T-cell (primary cell): Measurements from ENCODE around the gene TIMM44. TPM values are rescaled to one million over a fixed set of nuclear protein-coding genes. Genes with fewer than 3 reads are reported as not detected.

Experiments
- ATAC-seq, 4 experiments: fragments of 200-7000 bp in 3 of 4; fragments of 150-1000 bp in 1 of 4; cut with Tn5 transposase; replicated peaks in 1 of 4; 1 replicate in 3 of 4; 2 replicates in 1 of 4; pipeline ENCODE4 v1.10.0; 2021; ENCODE audit warnings: moderate library complexity in 3 of 4, mild to moderate bottlenecking in 2 of 4, moderate number of reproducible peaks in 1 of 4
- CTCF ChIA-PET, 2 donors: fragments of 300-600 bp; sonication (Branson Sonifier 250); formaldehyde crosslinking; loops; one replicate each; lab custom pipeline; 2022; ENCODE audit warnings: antibody characterized with exemption in 2 of 2; lab: Charles Lee
- POLR2A ChIA-PET, 2 donors: fragments of 300-600 bp; sonication (Branson Sonifier 250); formaldehyde crosslinking; loops; one replicate each; lab custom pipeline; 2022; ENCODE audit warnings: antibody characterized with exemption in 2 of 2; lab: Charles Lee
- DNase-seq, 35 experiments: peaks; one replicate each; pipeline versions ENCODE4 v3.0.0 to v3.0.0-alpha.2; 2013 to 2023
- H3K27ac ChIP-seq: one replicate; pipeline ENCODE4 v1.5.1; 2013; ENCODE audit warnings: low read length
- H3K27me3 ChIP-seq, 2 experiments: replicated peaks in 1 of 2; 1 replicate in 1 of 2; 2 replicates in 1 of 2; pipeline versions ENCODE4 v1.6.1 to v1.7.0; 2013; ENCODE audit warnings: low read length in 1 of 2, mixed read lengths in 1 of 2; ENCODE audit not compliant: control insufficient read depth in 2 of 2, insufficient read depth in 2 of 2; ENCODE audit errors: extremely low read depth in 1 of 2
- H3K36me3 ChIP-seq, 2 donors: 1 replicate in 1 of 2; 2 replicates in 1 of 2; pipeline versions ENCODE4 v1.6.1 to v1.7.0; 2013; ENCODE audit warnings: low read length in 1 of 2; ENCODE audit not compliant: control insufficient read depth in 2 of 2, insufficient read depth in 1 of 2; ENCODE audit errors: extremely low read depth in 1 of 2
- H3K4me1 ChIP-seq, 2 experiments: 1 replicate in 1 of 2; 2 replicates in 1 of 2; pipeline versions ENCODE4 v1.6.1 to v1.7.0; 2013; ENCODE audit warnings: low read length in 2 of 2, mixed read lengths in 1 of 2; ENCODE audit not compliant: insufficient read depth in 2 of 2, control insufficient read depth in 1 of 2; ENCODE audit errors: extremely low read depth in 1 of 2
- H3K4me3 ChIP-seq, 2 donors: 1 replicate in 1 of 2; 2 replicates in 1 of 2; pipeline versions ENCODE4 v1.5.1 to v1.7.0; 2013; ENCODE audit warnings: mild to moderate bottlenecking in 2 of 2, low read length in 1 of 2, moderate library complexity in 1 of 2; ENCODE audit not compliant: control insufficient read depth in 1 of 2; ENCODE audit errors: extremely low read depth in 1 of 2
- H3K9me3 ChIP-seq: 2 replicates; pipeline ENCODE4 v1.7.0; 2013
- H3K27ac Mint-ChIP-seq, 2 donors: one replicate each; pipeline ENCODE4 v1.8.0; 2020 to 2021; ENCODE audit warnings: mild to moderate bottlenecking in 2 of 2, mixed read lengths in 2 of 2
- H3K27me3 Mint-ChIP-seq, 2 donors: one replicate each; pipeline ENCODE4 v1.8.0; 2021 to 2022; ENCODE audit warnings: mixed read lengths in 2 of 2
- H3K36me3 Mint-ChIP-seq: one replicate; pipeline ENCODE4 v1.8.0; 2021; ENCODE audit warnings: mixed read lengths
- H3K4me1 Mint-ChIP-seq, 3 donors: one replicate each; pipeline ENCODE4 v1.8.0; 2020 to 2022; ENCODE audit warnings: mixed read lengths in 3 of 3, mild to moderate bottlenecking in 1 of 3
- H3K4me3 Mint-ChIP-seq, 3 donors: one replicate each; pipeline ENCODE4 v1.8.0; 2020 to 2022; ENCODE audit warnings: mild to moderate bottlenecking in 3 of 3, mixed read lengths in 3 of 3, moderate library complexity in 3 of 3
- H3K9me3 Mint-ChIP-seq, 3 donors: one replicate each; pipeline ENCODE4 v1.8.0; 2020 to 2022; ENCODE audit warnings: mixed read lengths in 3 of 3
- WGBS: methylation state at CpG from one replicate; pipeline ENCODE4 v1.1.5; 2013; ENCODE audit warnings: missing lambda C conversion rate; ENCODE audit not compliant: insufficient coverage; 5-methylcytosine and 5-hydroxymethylcytosine counted together
- total RNA-seq, 35 experiments: library from RNA in 6 of 35; stranded (reverse) in 6 of 35; fragments of 120-200 nt in 1 of 35; gene quantifications; one replicate each; pipeline versions ENCODE4 v1.2.1 to v1.2.4 and lab custom pipeline; 2013 to 2026

TIMM44 gene
- total RNA-seq, 5 donors from 2014 or later (not counting 1 experiment from before 2014, with no cell fraction given): 72.7 to 99.4 (median 90.3) TPM

DNA sequence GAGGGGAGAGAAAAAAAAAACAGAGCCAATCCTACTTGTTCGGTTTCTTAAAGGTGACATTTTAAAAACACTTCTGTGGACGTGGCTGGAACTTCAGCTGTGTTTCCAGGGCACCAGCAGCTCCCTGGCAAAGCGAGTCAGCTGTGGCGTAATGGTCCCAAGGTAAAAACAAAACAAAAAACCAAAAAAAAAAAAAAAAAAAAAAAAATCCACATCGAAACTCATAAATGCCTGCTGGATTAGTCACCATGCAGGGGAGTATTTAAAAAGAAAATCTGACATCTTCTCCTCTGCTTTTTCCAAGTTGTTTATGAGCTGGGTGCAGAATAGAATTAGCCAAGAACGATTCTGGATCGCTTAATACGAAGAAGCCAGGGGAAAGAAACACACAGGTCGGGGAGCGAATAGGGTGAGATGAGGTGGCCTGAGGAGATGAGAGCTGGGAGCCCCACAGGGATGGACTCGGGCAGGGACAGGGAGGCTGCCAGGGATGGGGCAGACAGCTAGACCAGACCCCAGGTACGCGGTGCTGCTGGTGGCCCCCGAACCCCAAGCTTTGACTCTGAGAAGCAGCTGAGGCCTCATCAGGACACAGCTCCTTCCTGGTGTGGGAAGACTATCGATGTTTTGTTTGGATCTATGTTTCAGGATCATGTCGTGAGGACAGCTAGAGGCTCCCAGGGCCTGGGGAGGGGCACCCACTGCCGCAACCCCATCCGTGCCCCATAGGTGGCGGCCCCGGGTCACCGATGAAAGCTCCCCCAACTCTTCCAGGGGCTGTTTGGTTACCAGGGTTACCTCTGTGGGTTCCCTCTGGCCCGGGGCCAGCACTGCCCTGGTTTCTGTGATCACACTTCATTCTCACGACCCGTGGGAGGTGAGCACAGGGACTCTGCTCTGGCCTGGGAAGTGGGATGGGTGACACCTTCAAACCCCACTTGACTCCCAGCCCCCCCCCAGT lies 14.4 kb downstream of the TIMM44 start:
- peaks cover 2 to 21% of the 10 kb centered on the region in 2 experiments for H3K4me1 ChIP-seq
- 93% methylated on average over 7 of the region's 24 CpGs for WGBS
- H3K9me3 Mint-ChIP-seq: no peaks in the 10 kb centered on the region
- peaks cover 10 to 34% of the 10 kb centered on the region in 2 donors for H3K36me3 ChIP-seq
- peak in 34 of 35 experiments; percentile 43 to 89 (median 78) for DNase-seq
- ATAC-seq: peak; percentile 23 to 60 (median 37)
- peak overlapping the region in 1 of 2 donors; percentile 15 for H3K27ac Mint-ChIP-seq
- ChIA-PET POLR2A (interaction anchor here in 1 of 2 donors (0.6 kb wide), 1 partner anchor 99 kb away, joined by 14 read pairs; no protein-coding TSS in a partner anchor), CTCF (interaction anchor here (0.7 to 2.7 kb wide), 4 partner anchors 8 to 15 kb away, joined by 3 to 15 read pairs (median 7); partner anchors contain the start of genes SNAPC2 (in 1 of the 2) and TIMM44 (in 1 of the 2))
- H3K9me3 ChIP-seq: no peaks in the 10 kb centered on the region
- no peak overlapping the region for H3K4me3 ChIP-seq
- peaks cover 2% of the 10 kb centered on the region for H3K36me3 Mint-ChIP-seq
- no peaks in the 10 kb centered on the region for H3K27me3 Mint-ChIP-seq
- H3K27me3 ChIP-seq: no peaks in the 10 kb centered on the region
- H3K4me3 Mint-ChIP-seq: peak overlapping the region in 1 of 3 donors; percentile 38
- H3K27ac ChIP-seq: no peak overlapping the region
- peaks cover 0 to 19% (median 12%) of the 10 kb centered on the region in 3 donors for H3K4me1 Mint-ChIP-seq

DNA sequence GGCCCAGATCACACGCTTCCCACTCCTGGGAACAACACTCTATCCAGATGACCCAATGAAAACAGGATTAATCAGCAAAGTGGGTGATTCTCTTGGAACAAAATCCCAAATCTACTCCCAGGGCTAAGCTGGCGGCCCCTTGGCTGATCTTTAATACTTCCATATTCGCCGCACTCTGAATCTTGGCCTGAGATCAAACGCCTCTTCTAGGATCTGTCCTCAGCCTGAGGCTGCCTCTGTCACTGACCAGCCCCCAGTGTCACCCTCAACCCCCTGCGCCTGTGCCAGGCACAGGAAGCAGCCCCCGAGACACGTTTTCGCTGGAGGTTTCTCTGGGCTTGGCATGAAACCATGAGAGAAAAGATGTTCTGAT lies 15.1 kb downstream of the TIMM44 start:
- Mint-ChIP-seq H3K27me3 (no peaks in the 10 kb centered on the region), H3K36me3 (no peaks in the 10 kb centered on the region), H3K4me3 (peak overlapping the region in 1 of 3 donors; percentile 38), H3K4me1 (peaks cover 0 to 19% (median 12%) of the 10 kb centered on the region in 3 donors), H3K9me3 (no peaks in the 10 kb centered on the region), H3K27ac (peak overlapping the region in 1 of 2 donors; percentile 0)
- DNase-seq (no peak), ATAC-seq (no peak)
- ChIA-PET CTCF (interaction anchor here (0.7 to 2.7 kb wide), 3 partner anchors 10 to 1413 kb away, joined by 3 to 15 read pairs (median 3); partner anchors contain the start of gene TIMM44 (in 1 of the 2)), POLR2A (interaction anchor here in 1 of 2 donors (0.6 kb wide), 1 partner anchor 100 kb away, joined by 14 read pairs; no protein-coding TSS in a partner anchor)
- Histone ChIP-seq H3K4me1 (peaks cover 2 to 21% of the 10 kb centered on the region in 2 experiments), H3K36me3 (peaks cover 5 to 27% of the 10 kb centered on the region in 2 donors), H3K27me3 (no peaks in the 10 kb centered on the region), H3K9me3 (no peaks in the 10 kb centered on the region), H3K27ac (no peak overlapping the region), H3K4me3 (no peak overlapping the region)
- 87% methylated on average over 8 of the region's 9 CpGs for WGBS

DNA sequence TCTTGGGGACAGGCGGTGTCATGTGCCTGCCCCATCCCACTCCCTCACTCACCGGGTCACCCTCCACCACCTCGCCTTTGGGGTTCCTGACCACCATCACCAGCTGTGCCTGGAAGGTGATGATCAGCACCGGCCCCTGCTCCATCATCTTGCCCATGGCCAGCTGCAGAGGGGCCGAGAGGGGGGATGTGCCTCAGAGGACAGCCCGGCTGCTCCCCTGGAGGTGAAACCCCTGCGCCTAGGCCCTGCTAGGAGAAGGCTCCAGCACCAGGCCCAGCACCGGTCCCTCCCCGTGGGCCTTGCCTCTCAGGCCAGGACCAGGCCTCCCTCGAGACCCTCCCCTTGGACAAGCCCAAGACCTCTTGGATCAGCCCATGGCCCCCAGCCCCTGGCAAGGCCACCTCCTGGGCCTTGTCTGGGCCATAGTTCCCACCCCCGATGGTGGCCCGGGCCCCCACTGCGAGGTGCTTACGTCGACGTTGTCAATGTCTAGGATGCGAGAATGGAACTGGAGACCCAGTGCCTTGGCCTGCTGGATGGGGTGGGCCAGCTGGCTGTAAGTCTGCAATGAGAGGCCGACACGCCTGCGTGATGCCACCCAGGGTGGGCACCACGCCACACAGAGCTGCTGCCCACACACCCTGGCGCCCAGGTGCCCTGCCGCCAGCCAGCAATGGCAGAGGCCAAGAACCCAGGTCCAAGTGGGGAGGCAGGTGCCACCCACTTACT lies 15.7 kb downstream of the TIMM44 start:
- DNase-seq (no peak), ATAC-seq (no peak)
- Mint-ChIP-seq H3K4me3 (peak overlapping the region in 1 of 3 donors; percentile 38), H3K36me3 (no peaks in the 10 kb centered on the region), H3K9me3 (no peaks in the 10 kb centered on the region), H3K27me3 (no peaks in the 10 kb centered on the region), H3K4me1 (peaks cover 0 to 23% (median 12%) of the 10 kb centered on the region in 3 donors), H3K27ac (peak overlapping the region in 1 of 2 donors; percentile 0)
- WGBS: 91% methylated on average over 21 of the region's 23 CpGs
- CTCF ChIA-PET: interaction anchor here in 1 of 2 donors (0.7 kb wide), 1 partner anchor 1413 kb away, joined by 3 read pairs; no protein-coding TSS in a partner anchor
- Histone ChIP-seq H3K4me3 (no peak overlapping the region), H3K9me3 (no peaks in the 10 kb centered on the region), H3K27me3 (no peaks in the 10 kb centered on the region), H3K4me1 (peaks cover 2 to 21% of the 10 kb centered on the region in 2 experiments), H3K27ac (no peak overlapping the region), H3K36me3 (peaks cover 4 to 25% of the 10 kb centered on the region in 2 donors)
- POLR2A ChIA-PET: no interaction called here

DNA sequence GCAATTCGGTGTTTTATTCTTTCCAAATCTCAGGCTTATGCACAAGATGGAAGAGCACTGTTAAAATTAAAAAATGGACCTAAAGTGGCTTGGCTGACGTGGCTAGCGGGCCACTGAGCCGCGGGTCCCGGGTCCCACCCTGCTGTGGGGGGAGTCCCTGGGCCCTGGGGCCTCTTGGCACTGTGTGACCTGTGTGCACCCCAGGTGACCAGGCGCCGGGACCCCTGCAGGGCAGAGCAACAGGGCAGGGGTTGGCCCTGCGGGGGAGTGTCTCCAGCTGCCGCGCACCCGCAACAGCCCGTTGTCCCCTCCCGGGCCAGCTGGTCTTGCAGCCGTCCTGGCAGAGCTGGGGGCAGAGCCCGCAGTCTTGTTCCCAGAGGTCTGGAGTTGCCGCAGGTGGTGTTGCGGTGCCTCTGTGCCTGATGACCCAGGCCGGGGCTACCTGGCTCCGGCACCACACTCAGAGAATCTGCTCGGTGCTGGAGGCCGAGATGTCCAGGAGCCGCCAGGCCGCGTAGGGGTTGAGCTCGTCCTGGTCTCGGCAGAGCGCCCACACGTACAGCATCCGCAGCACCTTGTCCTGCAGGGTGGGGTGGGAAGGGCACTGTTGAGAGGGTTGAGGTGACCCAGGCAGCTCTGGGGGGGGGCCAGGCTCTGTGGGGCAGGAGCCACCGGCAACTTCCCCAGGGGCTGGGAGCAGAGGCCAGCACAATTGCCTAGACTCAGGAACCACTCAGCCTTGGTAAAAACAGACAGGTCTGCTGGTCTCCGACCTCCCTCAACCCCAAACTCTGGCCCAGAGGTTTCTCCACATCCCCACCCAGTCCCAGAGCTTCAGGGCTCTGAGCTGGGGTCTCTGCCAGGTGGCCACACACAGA lies 16.5 kb downstream of the TIMM44 start:
- H3K4me3 Mint-ChIP-seq: peak overlapping the region; percentile 57 to 66 (median 64)
- CTCF ChIA-PET: interaction anchor here in 1 of 2 donors (0.6 kb wide), 1 partner anchor 54 kb away, joined by 3 read pairs; no protein-coding TSS in a partner anchor
- Histone ChIP-seq H3K4me3 (no peak overlapping the region), H3K4me1 (peaks cover 2 to 28% of the 10 kb centered on the region in 2 experiments), H3K27me3 (no peaks in the 10 kb centered on the region), H3K27ac (no peak overlapping the region), H3K9me3 (no peaks in the 10 kb centered on the region), H3K36me3 (peaks cover 6 to 24% of the 10 kb centered on the region in 2 donors)
- H3K27me3 Mint-ChIP-seq: no peaks in the 10 kb centered on the region
- ATAC-seq (no peak), DNase-seq (no peak)
- H3K36me3 Mint-ChIP-seq: no peaks in the 10 kb centered on the region
- no peaks in the 10 kb centered on the region for H3K9me3 Mint-ChIP-seq
- H3K27ac Mint-ChIP-seq: no peak overlapping the region
- POLR2A ChIA-PET: no interaction called here
- 93% methylated on average over 25 of the region's 32 CpGs for WGBS
- peaks cover 4 to 27% (median 14%) of the 10 kb centered on the region in 3 donors for H3K4me1 Mint-ChIP-seq

DNA sequence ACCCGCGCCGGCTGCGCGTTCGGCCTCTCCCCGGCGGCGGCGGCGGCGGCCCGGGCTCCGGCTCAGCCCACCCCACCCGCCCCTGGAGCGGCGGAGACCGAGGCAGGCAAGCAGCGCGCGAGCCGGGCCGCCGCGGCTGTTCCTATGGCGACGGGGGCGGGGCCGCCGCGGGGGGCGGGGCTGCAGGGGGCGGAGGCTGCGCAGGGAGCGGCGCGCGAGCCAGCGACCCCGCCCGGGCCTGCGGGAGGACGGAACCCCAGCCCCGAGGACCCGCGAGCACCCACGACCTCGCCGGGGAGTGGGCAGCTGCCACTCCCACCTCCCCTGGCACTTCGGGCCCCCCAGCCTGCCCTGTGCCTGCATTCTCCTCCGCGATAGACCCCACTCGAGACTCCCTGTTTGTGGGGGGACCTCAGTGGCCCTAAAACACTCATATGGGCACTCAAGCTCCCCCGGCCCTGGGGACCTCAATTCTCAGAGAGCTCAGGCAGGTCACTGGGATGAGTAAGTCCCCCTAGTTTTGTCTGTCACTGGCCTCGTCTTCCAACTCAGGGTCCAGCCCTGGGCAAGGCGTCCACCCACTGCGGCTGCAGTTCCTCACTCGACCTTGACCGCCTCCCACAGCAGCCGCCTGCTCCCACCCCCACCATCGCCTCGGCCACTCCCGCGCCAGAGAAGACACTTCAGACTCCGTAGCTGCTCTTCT lies 17.3 kb downstream of the TIMM44 start, which contains the start of gene CTXN1:
CTXN1 (minus strand) TSS at position 115 of the 706 bp plus-strand sequence. CDS start 597 bp downstream, outside the sequence.
- no peaks in the 10 kb centered on the region for H3K9me3 ChIP-seq
- no peaks in the 10 kb centered on the region for H3K27me3 Mint-ChIP-seq
- H3K4me1 ChIP-seq: peaks cover 5 to 36% of the 10 kb centered on the region in 2 experiments
- H3K4me1 Mint-ChIP-seq: peaks cover 7 to 35% (median 20%) of the 10 kb centered on the region in 3 donors
- H3K27me3 ChIP-seq: no peaks in the 10 kb centered on the region
- no peaks in the 10 kb centered on the region for H3K9me3 Mint-ChIP-seq
- ChIA-PET CTCF (interaction anchor here in 1 of 2 donors (0.6 kb wide), 1 partner anchor 55 kb away, joined by 3 read pairs; no protein-coding TSS in a partner anchor), POLR2A (no interaction called here)
- no peak within 1 kb of the TSS for H3K27ac ChIP-seq
- DNase-seq (peak; percentile 48 to 83 (median 70)), ATAC-seq (peak; percentile 65 to 70 (median 68))
- H3K4me3 ChIP-seq: peak within 1 kb of the TSS; percentile 12 to 51
- WGBS: 13% methylated on average over 58 of the region's 65 CpGs
- H3K36me3 Mint-ChIP-seq: no peaks in the 10 kb centered on the region
- peak within 1 kb of the TSS; percentile 74 to 85 (median 78) for H3K4me3 Mint-ChIP-seq
- peaks cover 10 to 20% of the 10 kb centered on the region in 2 donors for H3K36me3 ChIP-seq
- H3K27ac Mint-ChIP-seq: peak within 1 kb of the TSS in 1 of 2 donors; percentile 66
